ENCODE data around the gene TLE7.

DNA sequence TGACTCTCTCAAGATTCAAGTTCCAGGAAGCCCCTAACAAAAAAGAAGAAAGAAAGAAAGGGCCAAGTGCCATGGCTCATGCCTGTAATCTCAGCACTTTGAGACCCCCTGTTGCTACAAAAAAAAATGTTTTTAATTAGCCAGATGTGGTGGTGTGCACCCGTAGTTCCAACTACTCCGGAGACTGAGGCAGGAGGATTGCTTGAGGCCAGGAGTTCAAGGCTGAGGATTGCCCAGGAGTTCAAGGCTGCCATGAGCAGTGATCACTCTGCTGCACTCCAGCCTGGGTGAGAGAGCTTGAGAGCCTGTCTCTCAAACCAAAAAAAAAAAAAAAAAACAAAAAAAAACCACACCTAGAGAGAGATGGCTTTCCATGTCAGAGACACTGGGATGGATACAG lies 18.8 kb downstream of the TLE7 start:
- no peak for TF ChIP-seq POLR2A (IDR thresholded peaks at IDR 0.05)
- TF ChIP-seq CTCF (IDR thresholded peaks at IDR 0.05) = no peak
